ENCODE data around the gene PIGP. TPM values are rescaled to one million over a fixed set of nuclear protein-coding genes. Genes with fewer than 3 reads are reported as not detected.
A peak's percentile ranks its signal among the peaks of the same experiment; 100 is the strongest.

Gene PIGP
- total and polyA plus RNA-seq, 9 of the 15 experiments (the other 6 are each of a cell fraction or from before 2014, with no cell fraction given), result 18.3 to 122 (median 35.6) TPM

DNA sequence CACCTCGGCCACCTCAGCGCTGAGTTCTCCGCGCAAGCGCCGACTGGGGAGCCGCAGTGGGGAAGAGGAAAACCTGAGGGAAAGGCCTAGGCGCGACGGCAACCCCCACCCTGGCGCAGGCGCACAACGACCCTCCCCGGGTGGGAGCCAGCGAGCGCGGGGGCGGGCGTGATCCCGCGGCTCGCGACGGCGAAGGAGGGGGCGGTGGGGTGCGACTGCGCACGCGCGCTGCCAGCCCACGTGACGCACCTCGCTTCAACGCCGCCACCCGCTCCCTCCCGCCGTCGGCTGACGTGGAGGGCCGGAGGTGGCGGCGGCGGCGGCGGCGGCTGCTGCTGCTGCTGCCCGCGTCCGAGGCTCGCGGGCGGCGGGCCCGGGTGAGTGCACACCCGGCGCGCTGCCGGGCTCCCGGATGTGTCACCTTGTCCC, at the start of gene PIGP, which contains the start of gene TTC3 (continued):
- TF ChIP-seq BCL6 (CRISPR knock-in tag; IDR thresholded peaks at IDR 0.05) (no peak), GABPB1 (CRISPR knock-in tag; IDR thresholded peaks at IDR 0.05) (no peak), ZNF174 (CRISPR knock-in tag; IDR thresholded peaks at IDR 0.05) (no peak), FUS (optimal IDR thresholded peaks at IDR 0.05; ENCODE audit: low read depth, low read length) (peak; percentile 72), POLR2G (IDR thresholded peaks at IDR 0.05; ENCODE audit: low read depth, low read length) (peak; percentile 95), IRF1 (CRISPR knock-in tag; IDR thresholded peaks at IDR 0.05; ENCODE audit: borderline replicate concordance) (no peak), GTF2A2 (tag; IDR thresholded peaks at IDR 0.05) (no peak), CEBPB (tag; IDR thresholded peaks at IDR 0.05) (no peak), ELF1 (tag; IDR thresholded peaks at IDR 0.05) (no peak), HDGF (IDR thresholded peaks at IDR 0.05) (no peak), EP300 (IDR thresholded peaks at IDR 0.05; ENCODE audit: low read length) (peak; percentile 27; the same call in 1 of the 2 replicates), ZNF143 (CRISPR knock-in tag; IDR thresholded peaks at IDR 0.05) (no peak), THRAP3 (IDR thresholded peaks at IDR 0.05; ENCODE audit: borderline replicate concordance) (no peak), ZBTB12 (CRISPR knock-in tag; IDR thresholded peaks at IDR 0.05) (peak; percentile 66; the same call in 1 of the 2 replicates), JUND (IDR thresholded peaks at IDR 0.05; ENCODE audit: borderline replicate concordance, low read depth, low read length) (0 out of 2 replicates have a peak, but pooled peaks have one; percentile 13), JUND (tag; IDR thresholded peaks at IDR 0.05; ENCODE audit: borderline replicate concordance, low read depth, low read length) (no peak; the same call in 2 of the 3 replicates), NR2C2 (CRISPR knock-in tag; IDR thresholded peaks at IDR 0.05) (0 out of 2 replicates have a peak, but pooled peaks have one; percentile 2), NR2C2 (tag; IDR thresholded peaks at IDR 0.05) (peak; percentile 41; the same call in 1 of the 2 replicates), DPF2 (IDR thresholded peaks at IDR 0.05) (no peak), SNAPC5 (CRISPR knock-in tag; IDR thresholded peaks at IDR 0.05) (no peak)
- TF ChIP-seq, protein P1, sequence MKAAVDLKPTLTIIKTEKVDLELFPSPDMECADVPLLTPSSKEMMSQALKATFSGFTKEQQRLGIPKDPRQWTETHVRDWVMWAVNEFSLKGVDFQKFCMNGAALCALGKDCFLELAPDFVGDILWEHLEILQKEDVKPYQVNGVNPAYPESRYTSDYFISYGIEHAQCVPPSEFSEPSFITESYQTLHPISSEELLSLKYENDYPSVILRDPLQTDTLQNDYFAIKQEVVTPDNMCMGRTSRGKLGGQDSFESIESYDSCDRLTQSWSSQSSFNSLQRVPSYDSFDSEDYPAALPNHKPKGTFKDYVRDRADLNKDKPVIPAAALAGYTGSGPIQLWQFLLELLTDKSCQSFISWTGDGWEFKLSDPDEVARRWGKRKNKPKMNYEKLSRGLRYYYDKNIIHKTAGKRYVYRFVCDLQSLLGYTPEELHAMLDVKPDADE (conservative IDR thresholded peaks at IDR 0.05; ENCODE audit: control insufficient read depth, low read depth, low read length), result no peak
- TF ChIP-seq, protein P2, sequence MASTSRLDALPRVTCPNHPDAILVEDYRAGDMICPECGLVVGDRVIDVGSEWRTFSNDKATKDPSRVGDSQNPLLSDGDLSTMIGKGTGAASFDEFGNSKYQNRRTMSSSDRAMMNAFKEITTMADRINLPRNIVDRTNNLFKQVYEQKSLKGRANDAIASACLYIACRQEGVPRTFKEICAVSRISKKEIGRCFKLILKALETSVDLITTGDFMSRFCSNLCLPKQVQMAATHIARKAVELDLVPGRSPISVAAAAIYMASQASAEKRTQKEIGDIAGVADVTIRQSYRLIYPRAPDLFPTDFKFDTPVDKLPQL (IDR thresholded peaks at IDR 0.05; ENCODE audit: extremely low read depth, insufficient read length), result peak; percentile 17
- TF ChIP-seq, protein P3, sequence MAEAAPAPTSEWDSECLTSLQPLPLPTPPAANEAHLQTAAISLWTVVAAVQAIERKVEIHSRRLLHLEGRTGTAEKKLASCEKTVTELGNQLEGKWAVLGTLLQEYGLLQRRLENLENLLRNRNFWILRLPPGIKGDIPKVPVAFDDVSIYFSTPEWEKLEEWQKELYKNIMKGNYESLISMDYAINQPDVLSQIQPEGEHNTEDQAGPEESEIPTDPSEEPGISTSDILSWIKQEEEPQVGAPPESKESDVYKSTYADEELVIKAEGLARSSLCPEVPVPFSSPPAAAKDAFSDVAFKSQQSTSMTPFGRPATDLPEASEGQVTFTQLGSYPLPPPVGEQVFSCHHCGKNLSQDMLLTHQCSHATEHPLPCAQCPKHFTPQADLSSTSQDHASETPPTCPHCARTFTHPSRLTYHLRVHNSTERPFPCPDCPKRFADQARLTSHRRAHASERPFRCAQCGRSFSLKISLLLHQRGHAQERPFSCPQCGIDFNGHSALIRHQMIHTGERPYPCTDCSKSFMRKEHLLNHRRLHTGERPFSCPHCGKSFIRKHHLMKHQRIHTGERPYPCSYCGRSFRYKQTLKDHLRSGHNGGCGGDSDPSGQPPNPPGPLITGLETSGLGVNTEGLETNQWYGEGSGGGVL (CRISPR knock-in tag; IDR thresholded peaks at IDR 0.05), result no peak
- TF ChIP-seq, protein P4, sequence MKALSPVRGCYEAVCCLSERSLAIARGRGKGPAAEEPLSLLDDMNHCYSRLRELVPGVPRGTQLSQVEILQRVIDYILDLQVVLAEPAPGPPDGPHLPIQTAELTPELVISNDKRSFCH (CRISPR knock-in tag; IDR thresholded peaks at IDR 0.05), result no peak
- TF ChIP-seq, protein P4 (tag; IDR thresholded peaks at IDR 0.05), result no peak

Data from K562 (cell line).